Keratinocyte (primary cell): ENCODE data around the gene ZNF467. TPM values are rescaled to one million over a fixed set of nuclear protein-coding genes. Genes with fewer than 3 reads are reported as not detected.
A peak's percentile ranks its signal among the peaks of the same experiment; 100 is the strongest.

ENCODE experiments used
- DNase-seq: peaks from one replicate; pipeline ENCODE4 v3.0.0-alpha.2; 2011; ENCODE audit warnings: low read depth, missing footprints, low spot score
- FAIRE-seq: peaks from 2 replicates; lab custom pipeline; 2011; peaks lifted over from hg19 to GRCh38; lab: Jason Lieb, UNC
- H2AFZ ChIP-seq: 2 replicates; pipeline ENCODE4 v1.6.0; 2012; ENCODE audit warnings: low read length, control low read depth, inconsistent platforms; ENCODE audit not compliant: control insufficient read depth
- H3K27ac ChIP-seq: 2 replicates; pipeline ENCODE4 v1.5.1; 2011; ENCODE audit warnings: low read length; ENCODE audit not compliant: control insufficient read depth, insufficient read depth
- H3K27me3 ChIP-seq: 3 replicates; pipeline ENCODE4 v1.6.0; 2011; ENCODE audit warnings: low read length; ENCODE audit not compliant: control insufficient read depth, insufficient read depth; ENCODE audit errors: extremely low read depth
- H3K36me3 ChIP-seq, 2 experiments: 2 replicates in 1 of 2; 3 replicates in 1 of 2; pipeline ENCODE4 v1.5.1; 2011; ENCODE audit warnings: low read length in 2 of 2, mild to moderate bottlenecking in 1 of 2; ENCODE audit not compliant: control insufficient read depth in 2 of 2, insufficient read depth in 2 of 2; ENCODE audit errors: extremely low read depth in 1 of 2
- H3K4me1 ChIP-seq: 3 replicates; pipeline ENCODE4 v1.5.1; 2011; ENCODE audit warnings: low read length; ENCODE audit not compliant: control insufficient read depth, insufficient read depth; ENCODE audit errors: extremely low read depth
- H3K4me2 ChIP-seq: 3 replicates; pipeline ENCODE4 v1.6.0; 2011; ENCODE audit warnings: low read depth, low read length; ENCODE audit not compliant: control insufficient read depth, insufficient read depth; ENCODE audit errors: extremely low read depth
- H3K4me3 ChIP-seq, 3 experiments: fragments of 200-600 bp in 1 of 3; sonication (generic) in 1 of 3; 2 replicates in 2 of 3; 3 replicates in 1 of 3; pipeline ENCODE4 v1.5.1; 2011 to 2016; ENCODE audit warnings: low read length in 3 of 3, mild to moderate bottlenecking in 3 of 3, control low read depth in 2 of 3, inconsistent platforms in 1 of 3, low read depth in 1 of 3, mixed read lengths in 1 of 3, mixed run types in 1 of 3, moderate library complexity in 1 of 3; ENCODE audit not compliant: control insufficient read depth in 2 of 3, insufficient read depth in 2 of 3; ENCODE audit errors: extremely low read depth in 1 of 3
- H3K79me2 ChIP-seq: 2 replicates; pipeline ENCODE4 v1.6.0; 2012; ENCODE audit warnings: low read length; ENCODE audit not compliant: control insufficient read depth, insufficient read depth
- H3K9ac ChIP-seq: 3 replicates; pipeline ENCODE4 v1.6.0; 2011; ENCODE audit warnings: low read length; ENCODE audit not compliant: control insufficient read depth, insufficient read depth; ENCODE audit errors: extremely low read depth
- H3K9me1 ChIP-seq: 3 replicates; pipeline ENCODE4 v1.6.0; 2011; ENCODE audit warnings: low read length; ENCODE audit not compliant: control insufficient read depth, insufficient read depth; ENCODE audit errors: extremely low read depth
- H3K9me3 ChIP-seq: 2 replicates; pipeline ENCODE4 v1.5.1; 2012; ENCODE audit warnings: low read depth, low read length; ENCODE audit not compliant: control insufficient read depth
- H4K20me1 ChIP-seq: 3 replicates; pipeline ENCODE4 v1.6.0; 2011; ENCODE audit warnings: low read length; ENCODE audit not compliant: control insufficient read depth, insufficient read depth; ENCODE audit errors: extremely low read depth
- EZH2 ChIP-seq: IDR thresholded peaks from one replicate; pipeline ENCODE4 v1.6.1; 2012; ENCODE audit warnings: inconsistent platforms, mild to moderate bottlenecking, low read length, moderate library complexity
- dilution Hi-C: fragments of 300-500 bp; cut with MboI; formaldehyde crosslinking; loops from one replicate; pipeline ENCODE4 v1.7.0; 2020; ENCODE audit warnings: low sequenced_read_pairs; ENCODE audit not compliant: extremely low pct_ligation_motif_present
- polyA plus RNA-seq, 5 experiments: library from polyadenylated mRNA; depleted of rRNA in 3 of 5; stranded (reverse) in 3 of 5; stranded (forward) in 1 of 5; unstranded in 1 of 5; fragments of >200 nt; gene quantifications; 1 replicate in 1 of 5; 2 replicates in 3 of 5; 3 replicates in 1 of 5; pipeline versions ENCODE4 v1.2.1 to v1.2.3, GENCODE V29; 2011 to 2012; ENCODE audit warnings: missing spikeins in 2 of 5, low read depth in 1 of 5, low replicate concordance in 1 of 5
- TF ChIP-seq, protein P1 (sequence below), 3 experiments: IDR thresholded peaks in 1 of 3; conservative IDR thresholded peaks in 1 of 3; optimal IDR thresholded peaks in 1 of 3; 2 replicates in 2 of 3; 3 replicates in 1 of 3; pipeline versions ENCODE3 to v1.5.1; 2011; ENCODE audit warnings: low read length in 3 of 3, mild to moderate bottlenecking in 3 of 3, moderate library complexity in 2 of 3, control low read depth in 1 of 3, inconsistent platforms in 1 of 3; ENCODE audit not compliant: insufficient read depth in 2 of 3; ENCODE audit errors: extremely low read depth in 1 of 3

Gene ZNF467
- polyA plus RNA-seq, 1 donor (not counting 4 experiments of a cell fraction or from before 2014, with no cell fraction given): 0.31 TPM

DNA sequence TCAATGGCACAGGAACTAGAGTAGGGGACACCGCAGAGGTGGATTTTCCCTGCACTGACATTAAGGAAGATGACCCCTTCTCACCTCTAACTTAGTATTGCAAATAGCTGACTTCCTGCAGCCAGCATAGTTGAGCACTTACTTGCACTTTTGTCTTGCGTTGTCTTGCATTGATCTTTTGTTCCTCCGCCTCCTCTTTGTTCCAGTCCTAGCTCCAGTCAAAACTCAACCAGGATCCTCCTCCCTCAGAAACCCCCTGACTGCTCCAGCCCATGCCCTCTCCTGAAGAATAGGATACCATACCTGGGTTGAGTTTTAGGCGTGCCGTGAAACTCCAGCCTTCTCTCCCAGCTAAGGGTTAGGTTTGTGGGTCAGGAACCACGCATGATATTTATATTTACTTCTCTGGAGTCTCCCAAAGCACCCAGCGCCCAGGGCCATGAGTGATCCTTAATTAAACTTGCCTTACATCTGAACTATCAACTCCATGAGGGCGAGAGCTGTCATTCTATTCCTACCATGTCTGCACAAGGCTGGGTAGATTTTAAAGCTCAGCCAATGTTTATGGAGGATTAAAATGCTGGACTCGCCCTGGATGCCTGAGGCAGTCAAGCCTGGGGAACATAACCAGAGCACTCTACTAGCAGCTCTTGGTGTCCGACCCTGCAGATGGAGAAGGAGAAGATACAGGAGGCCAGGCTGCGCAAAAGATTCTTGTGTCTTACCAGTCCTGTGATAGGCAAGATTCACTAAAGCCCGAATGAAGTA lies 14.1 kb downstream of the ZNF467 start:
- DNase-seq (no peak), FAIRE-seq (no peak)
- Histone ChIP-seq H3K9me1 (no peaks in the 10 kb centered on the region), H3K4me2 (no peak overlapping the region), H3K36me3 (no peaks in the 10 kb centered on the region), H3K4me1 (no peaks in the 10 kb centered on the region), H3K4me3 (no peak overlapping the region), H3K27ac (no peak overlapping the region), H3K9ac (no peak overlapping the region), H4K20me1 (no peaks in the 10 kb centered on the region), H3K79me2 (no peaks in the 10 kb centered on the region), H3K27me3 (no peaks in the 10 kb centered on the region), H2AFZ (no peak overlapping the region), H3K9me3 (no peaks in the 10 kb centered on the region)
- dilution Hi-C loops: no loop called here
- no peak for TF ChIP-seq EZH2
- TF ChIP-seq, protein P1, sequence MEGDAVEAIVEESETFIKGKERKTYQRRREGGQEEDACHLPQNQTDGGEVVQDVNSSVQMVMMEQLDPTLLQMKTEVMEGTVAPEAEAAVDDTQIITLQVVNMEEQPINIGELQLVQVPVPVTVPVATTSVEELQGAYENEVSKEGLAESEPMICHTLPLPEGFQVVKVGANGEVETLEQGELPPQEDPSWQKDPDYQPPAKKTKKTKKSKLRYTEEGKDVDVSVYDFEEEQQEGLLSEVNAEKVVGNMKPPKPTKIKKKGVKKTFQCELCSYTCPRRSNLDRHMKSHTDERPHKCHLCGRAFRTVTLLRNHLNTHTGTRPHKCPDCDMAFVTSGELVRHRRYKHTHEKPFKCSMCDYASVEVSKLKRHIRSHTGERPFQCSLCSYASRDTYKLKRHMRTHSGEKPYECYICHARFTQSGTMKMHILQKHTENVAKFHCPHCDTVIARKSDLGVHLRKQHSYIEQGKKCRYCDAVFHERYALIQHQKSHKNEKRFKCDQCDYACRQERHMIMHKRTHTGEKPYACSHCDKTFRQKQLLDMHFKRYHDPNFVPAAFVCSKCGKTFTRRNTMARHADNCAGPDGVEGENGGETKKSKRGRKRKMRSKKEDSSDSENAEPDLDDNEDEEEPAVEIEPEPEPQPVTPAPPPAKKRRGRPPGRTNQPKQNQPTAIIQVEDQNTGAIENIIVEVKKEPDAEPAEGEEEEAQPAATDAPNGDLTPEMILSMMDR (optimal IDR thresholded peaks at IDR 0.05 in 1 of 3, IDR thresholded peaks at IDR 0.05 in 1 of 3, conservative IDR thresholded peaks at IDR 0.05 in 1 of 3; ENCODE audit: extremely low read depth in 1 of 3, insufficient read depth in 2 of 3, low read length in 3 of 3): no peak

DNA sequence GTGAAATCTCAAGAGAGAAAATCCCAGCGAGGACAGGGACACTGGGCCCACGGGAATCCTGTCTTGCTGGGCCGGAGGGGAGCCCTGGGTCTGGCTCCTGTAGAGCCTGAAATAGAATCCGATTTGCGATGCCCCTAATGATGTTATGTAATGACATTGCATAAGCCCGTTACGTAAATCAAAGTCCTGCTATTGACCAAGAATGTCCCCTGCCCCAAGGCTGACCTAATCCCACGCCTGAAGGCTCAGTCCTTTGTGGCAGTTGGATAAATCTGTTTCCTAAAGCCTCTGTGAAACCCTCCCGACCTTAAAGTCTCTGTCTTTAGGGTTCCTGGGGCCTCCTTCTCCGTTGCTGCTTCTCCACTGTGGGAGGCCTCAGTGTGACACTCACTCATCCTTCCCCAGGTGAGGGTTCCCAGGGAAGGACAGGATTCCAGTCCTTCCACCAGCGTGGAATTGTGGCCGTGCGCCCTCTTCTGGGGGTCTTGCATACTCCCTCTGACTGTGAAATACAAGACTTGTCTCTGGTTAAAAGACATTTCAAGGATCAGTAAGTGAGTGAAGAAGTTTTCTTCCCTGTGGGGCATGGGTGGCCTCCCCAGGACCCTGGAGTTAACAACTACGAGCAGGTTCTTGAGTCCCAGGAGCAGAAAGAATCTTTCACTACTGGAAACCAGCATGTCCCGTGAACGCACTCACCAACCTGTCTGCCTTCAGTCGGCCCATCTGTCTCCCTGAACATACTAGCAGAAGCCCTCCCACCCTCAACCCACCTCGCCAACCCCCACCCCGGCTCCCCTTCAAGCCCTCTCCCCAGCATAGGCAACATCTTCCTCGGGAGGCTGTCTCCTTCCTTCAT lies 19.8 kb downstream of the ZNF467 start:
- no peaks in the 10 kb centered on the region for H3K9me1 ChIP-seq
- TF ChIP-seq, protein P1 (optimal IDR thresholded peaks at IDR 0.05 in 1 of 3, IDR thresholded peaks at IDR 0.05 in 1 of 3, conservative IDR thresholded peaks at IDR 0.05 in 1 of 3; ENCODE audit: extremely low read depth in 1 of 3, insufficient read depth in 2 of 3, low read length in 3 of 3): peak in 2 of 3 experiments; percentile 13 to 39
- no peak for TF ChIP-seq EZH2
- no peak overlapping the region for H3K27ac ChIP-seq
- DNase-seq: no peak
- H3K36me3 ChIP-seq: no peaks in the 10 kb centered on the region
- no peaks in the 10 kb centered on the region for H4K20me1 ChIP-seq
- H3K4me2 ChIP-seq: no peak overlapping the region
- dilution Hi-C loops: no loop called here
- no peaks in the 10 kb centered on the region for H3K4me1 ChIP-seq
- no peak for FAIRE-seq
- H3K4me3 ChIP-seq: no peak overlapping the region
- H3K27me3 ChIP-seq: no peaks in the 10 kb centered on the region
- no peak overlapping the region for H3K9ac ChIP-seq
- H3K9me3 ChIP-seq: no peaks in the 10 kb centered on the region
- H3K79me2 ChIP-seq: no peaks in the 10 kb centered on the region
- H2AFZ ChIP-seq: no peak overlapping the region
